ENCODE data around the gene CEMIP. TPM values are rescaled to one million over a fixed set of nuclear protein-coding genes. Genes with fewer than 3 reads are reported as not detected.

Gene CEMIP
- total RNA-seq, 1 experiment from 2014 or later = 3.5 TPM

DNA sequence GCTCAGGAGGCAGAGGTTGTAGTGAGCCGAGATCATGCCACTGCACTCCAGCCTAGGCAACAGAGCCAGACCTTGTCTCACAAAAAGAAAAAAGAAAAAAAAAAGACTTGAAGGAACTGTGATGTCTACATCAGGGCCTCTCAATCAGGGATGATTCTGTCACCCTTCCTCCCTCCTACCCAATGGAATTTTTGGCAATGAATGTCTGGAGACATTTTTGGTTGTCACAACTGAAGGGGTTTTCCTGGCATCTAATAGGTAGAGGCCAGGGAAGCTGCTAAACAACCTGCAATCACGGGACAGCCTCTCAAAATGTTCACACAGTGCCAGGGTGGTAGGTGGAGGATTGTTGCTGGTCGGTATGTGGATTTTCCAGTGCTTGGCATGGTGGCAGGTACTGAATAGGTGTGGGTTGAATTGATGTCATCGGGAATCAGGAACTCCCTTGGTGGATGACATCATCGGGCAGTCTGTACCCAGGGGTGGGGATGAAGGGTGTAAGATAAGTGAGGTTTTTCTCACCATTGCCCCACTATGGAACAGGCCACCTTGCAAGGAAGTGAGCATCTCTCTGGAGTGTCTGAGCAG lies 139.1 kb downstream of the CEMIP start:
- H3K4me2 ChIP-seq (ENCODE audit: low read length) = no peak overlapping the region
- H3K9me2 ChIP-seq (ENCODE audit: insufficient read depth) = no peaks in the 10 kb centered on the region
- DNase-seq (ENCODE audit: low read depth, low spot score) (no peak), ATAC-seq (no peak)
- no peaks in the 10 kb centered on the region for H3K27me3 ChIP-seq (ENCODE audit: insufficient read depth, low read length)
- intact Hi-C loops (cut with micrococcal nuclease) = no loop called here
- H2AFZ ChIP-seq (ENCODE audit: low read depth, low read length, poor library complexity, severe bottlenecking) = no peak overlapping the region
- BruUV-seq (replicated peaks) = no TSS peak
- H3K36me3 ChIP-seq (ENCODE audit: control insufficient read depth in 1 of 2, insufficient read depth in 2 of 2, low read length in 2 of 2) = no peaks in the 10 kb centered on the region
- RAD21 ChIA-PET (ENCODE audit: low non-redundant PET in 1 of 2, low total read pairs in 2 of 2, uncharacterized antibody in 2 of 2, unreplicated experiment in 2 of 2) = no interaction called here
- no peak overlapping the region for H3K9ac ChIP-seq (ENCODE audit: low read length)
- H4K20me1 ChIP-seq (ENCODE audit: insufficient read depth) = no peaks in the 10 kb centered on the region
- no peak for TF ChIP-seq CTCF (IDR thresholded peaks at IDR 0.05 in 2 of 3, conservative IDR thresholded peaks at IDR 0.05 in 1 of 3; ENCODE audit: borderline replicate concordance in 1 of 3, insufficient read depth in 1 of 3, low read depth in 2 of 3, low read length in 2 of 3)
- CTCF ChIA-PET = no interaction called here
- H3K4me3 ChIP-seq (replicated peaks in 1 of 2; ENCODE audit: low read depth in 1 of 2, low read length in 2 of 2) = no peak overlapping the region
- peaks cover 0 to 3% of the 10 kb centered on the region in 2 experiments; a peak in 2 of 4 replicates for H3K4me1 ChIP-seq (ENCODE audit: control insufficient read depth in 1 of 2, insufficient read depth in 2 of 2, low read length in 2 of 2)
- H3K9me3 ChIP-seq (ENCODE audit: control insufficient read depth in 1 of 2, insufficient read depth in 1 of 2, low read depth in 1 of 2, low read length in 2 of 2) = no peaks in the 10 kb centered on the region
- no peaks in the 10 kb centered on the region for H3K79me2 ChIP-seq (ENCODE audit: insufficient read depth, low read length)
- POLR2A ChIA-PET = no interaction called here
- no peak overlapping the region for H3K27ac ChIP-seq (ENCODE audit: low read depth, low read length)

DNA sequence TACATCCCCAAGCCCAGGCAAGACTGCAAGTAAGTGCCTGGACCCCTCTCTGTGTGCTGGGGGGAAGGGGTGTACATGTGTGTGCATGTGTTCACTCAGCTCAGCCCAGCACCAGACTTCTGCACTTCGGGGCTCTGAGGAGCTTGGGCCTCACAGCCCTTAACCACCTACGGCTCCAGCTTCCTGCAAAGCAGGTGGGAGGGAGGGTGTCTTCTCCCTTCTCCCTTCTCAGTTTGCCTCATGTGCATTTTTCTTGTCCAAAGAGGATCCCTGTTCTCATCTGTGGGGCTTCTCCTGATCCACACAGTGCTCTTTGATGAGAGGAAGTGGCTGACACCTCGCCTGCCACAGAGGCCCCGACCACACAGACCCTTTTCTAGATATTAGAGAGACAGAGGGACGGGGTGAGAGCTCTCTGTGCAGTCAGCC lies 141.1 kb downstream of the CEMIP start:
- Histone ChIP-seq H3K9ac (ENCODE audit: low read length) (no peak overlapping the region), H3K9me2 (ENCODE audit: insufficient read depth) (no peaks in the 10 kb centered on the region), H3K27me3 (ENCODE audit: insufficient read depth, low read length) (no peaks in the 10 kb centered on the region), H2AFZ (ENCODE audit: low read depth, low read length, poor library complexity, severe bottlenecking) (no peak overlapping the region), H4K20me1 (ENCODE audit: insufficient read depth) (no peaks in the 10 kb centered on the region), H3K36me3 (ENCODE audit: control insufficient read depth in 1 of 2, insufficient read depth in 2 of 2, low read length in 2 of 2) (no peaks in the 10 kb centered on the region), H3K9me3 (ENCODE audit: control insufficient read depth in 1 of 2, insufficient read depth in 1 of 2, low read depth in 1 of 2, low read length in 2 of 2) (no peaks in the 10 kb centered on the region), H3K4me1 (ENCODE audit: control insufficient read depth in 1 of 2, insufficient read depth in 2 of 2, low read length in 2 of 2) (no peaks in the 10 kb centered on the region; a peak in 1 of 4 replicates), H3K27ac (ENCODE audit: low read depth, low read length) (no peak overlapping the region), H3K79me2 (ENCODE audit: insufficient read depth, low read length) (no peaks in the 10 kb centered on the region), H3K4me2 (ENCODE audit: low read length) (no peak overlapping the region), H3K4me3 (replicated peaks in 1 of 2; ENCODE audit: low read depth in 1 of 2, low read length in 2 of 2) (no peak overlapping the region)
- ATAC-seq = no peak
- POLR2A ChIA-PET = no interaction called here
- no peak for DNase-seq (ENCODE audit: low read depth, low spot score)
- CTCF ChIA-PET = no interaction called here
- RAD21 ChIA-PET (ENCODE audit: low non-redundant PET in 1 of 2, low total read pairs in 2 of 2, uncharacterized antibody in 2 of 2, unreplicated experiment in 2 of 2) = no interaction called here
- BruUV-seq (replicated peaks) = no TSS peak
- intact Hi-C loops (cut with micrococcal nuclease) = no loop called here
- no peak for TF ChIP-seq CTCF (IDR thresholded peaks at IDR 0.05 in 2 of 3, conservative IDR thresholded peaks at IDR 0.05 in 1 of 3; ENCODE audit: borderline replicate concordance in 1 of 3, insufficient read depth in 1 of 3, low read depth in 2 of 3, low read length in 2 of 3)
- no peak for TF ChIP-seq MAX (IDR thresholded peaks at IDR 0.05)
- TF ChIP-seq ATF3 (IDR thresholded peaks at IDR 0.05) = no peak
- TF ChIP-seq FOSL1 (IDR thresholded peaks at IDR 0.05; ENCODE audit: low read depth) = no peak
- TF ChIP-seq, protein P1, sequence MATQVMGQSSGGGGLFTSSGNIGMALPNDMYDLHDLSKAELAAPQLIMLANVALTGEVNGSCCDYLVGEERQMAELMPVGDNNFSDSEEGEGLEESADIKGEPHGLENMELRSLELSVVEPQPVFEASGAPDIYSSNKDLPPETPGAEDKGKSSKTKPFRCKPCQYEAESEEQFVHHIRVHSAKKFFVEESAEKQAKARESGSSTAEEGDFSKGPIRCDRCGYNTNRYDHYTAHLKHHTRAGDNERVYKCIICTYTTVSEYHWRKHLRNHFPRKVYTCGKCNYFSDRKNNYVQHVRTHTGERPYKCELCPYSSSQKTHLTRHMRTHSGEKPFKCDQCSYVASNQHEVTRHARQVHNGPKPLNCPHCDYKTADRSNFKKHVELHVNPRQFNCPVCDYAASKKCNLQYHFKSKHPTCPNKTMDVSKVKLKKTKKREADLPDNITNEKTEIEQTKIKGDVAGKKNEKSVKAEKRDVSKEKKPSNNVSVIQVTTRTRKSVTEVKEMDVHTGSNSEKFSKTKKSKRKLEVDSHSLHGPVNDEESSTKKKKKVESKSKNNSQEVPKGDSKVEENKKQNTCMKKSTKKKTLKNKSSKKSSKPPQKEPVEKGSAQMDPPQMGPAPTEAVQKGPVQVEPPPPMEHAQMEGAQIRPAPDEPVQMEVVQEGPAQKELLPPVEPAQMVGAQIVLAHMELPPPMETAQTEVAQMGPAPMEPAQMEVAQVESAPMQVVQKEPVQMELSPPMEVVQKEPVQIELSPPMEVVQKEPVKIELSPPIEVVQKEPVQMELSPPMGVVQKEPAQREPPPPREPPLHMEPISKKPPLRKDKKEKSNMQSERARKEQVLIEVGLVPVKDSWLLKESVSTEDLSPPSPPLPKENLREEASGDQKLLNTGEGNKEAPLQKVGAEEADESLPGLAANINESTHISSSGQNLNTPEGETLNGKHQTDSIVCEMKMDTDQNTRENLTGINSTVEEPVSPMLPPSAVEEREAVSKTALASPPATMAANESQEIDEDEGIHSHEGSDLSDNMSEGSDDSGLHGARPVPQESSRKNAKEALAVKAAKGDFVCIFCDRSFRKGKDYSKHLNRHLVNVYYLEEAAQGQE (IDR thresholded peaks at IDR 0.05; ENCODE audit: low read depth) = no peak
- no peak for TF ChIP-seq POLR2A (IDR thresholded peaks at IDR 0.05; ENCODE audit: borderline replicate concordance, extremely low read depth, insufficient read depth, insufficient read length)
- no peak for TF ChIP-seq POLR2AphosphoS5 (IDR thresholded peaks at IDR 0.05; ENCODE audit: low read depth, low read length)
- no peak for TF ChIP-seq YY1 (IDR thresholded peaks at IDR 0.05; ENCODE audit: extremely low read depth, insufficient replicate concordance, low read depth, low read length)

Measured in HCT116 (cell line).